HEK293T (cell line): Measurements from ENCODE around the gene SCLT1.

Experiments
- CTCF ChIA-PET: fragments of 350-600 bp; formaldehyde crosslinking; extraction: SDS; loops from one replicate; lab custom pipeline; 2021; ENCODE audit warnings: antibody characterized with exemption, inconsistent platforms; lab: Yijun Ruan, JAX
- POLR2A ChIA-PET: fragments of 350-600 bp; formaldehyde crosslinking; extraction: SDS; loops from one replicate; lab custom pipeline; 2020; ENCODE audit warnings: antibody characterized with exemption, inconsistent platforms; lab: Yijun Ruan, JAX
- DNase-seq: peaks from one replicate; pipeline ENCODE4 v3.0.0; 2012; ENCODE audit warnings: mixed read lengths; ENCODE audit errors: extremely low spot score
- ARNT ChIP-seq: fragments of 450-650 bp; IDR thresholded peaks from 2 replicates; pipeline ENCODE4 v1.6.1; 2017; ENCODE audit warnings: mild to moderate bottlenecking
- BHLHE40 ChIP-seq: fragments of 450-650 bp; IDR thresholded peaks from 2 replicates; pipeline ENCODE4 v1.6.1; 2016; ENCODE audit warnings: mild to moderate bottlenecking, moderate library complexity, borderline replicate concordance
- CTBP1 ChIP-seq: fragments of 450-650 bp; IDR thresholded peaks from 2 replicates; pipeline ENCODE4 v1.6.1; 2016; ENCODE audit warnings: borderline replicate concordance
- ELF4 ChIP-seq: fragments of 450-650 bp; IDR thresholded peaks from 2 replicates; pipeline ENCODE4 v1.6.1; 2017; ENCODE audit warnings: antibody characterized with exemption
- FOXA1 ChIP-seq: fragments of 450-650 bp; IDR thresholded peaks from 2 replicates; pipeline ENCODE4 v1.6.1; 2016; ENCODE audit warnings: mild to moderate bottlenecking
- FOXK2 ChIP-seq: fragments of 450-650 bp; IDR thresholded peaks from 2 replicates; pipeline ENCODE4 v1.6.1; 2016; ENCODE audit warnings: mild to moderate bottlenecking
- FOXM1 ChIP-seq: fragments of 450-650 bp; IDR thresholded peaks from 2 replicates; pipeline ENCODE4 v1.6.1; 2017; ENCODE audit warnings: mild to moderate bottlenecking, borderline replicate concordance
- HDGF ChIP-seq: fragments of 450-650 bp; IDR thresholded peaks from 2 replicates; pipeline ENCODE4 v1.6.1; 2017; ENCODE audit warnings: antibody characterized with exemption, borderline replicate concordance
- L3MBTL2 ChIP-seq: fragments of 450-650 bp; conservative IDR thresholded peaks from 2 replicates; pipeline ENCODE4 v1.6.1; 2016; ENCODE audit warnings: mild to moderate bottlenecking
- LEF1 ChIP-seq: fragments of 450-650 bp; IDR thresholded peaks from 2 replicates; pipeline ENCODE4 v1.6.1; 2017; ENCODE audit warnings: mild to moderate bottlenecking, borderline replicate concordance
- NFRKB ChIP-seq: fragments of 450-650 bp; IDR thresholded peaks from 2 replicates; pipeline ENCODE4 v1.6.1; 2016; ENCODE audit warnings: mild to moderate bottlenecking, moderate library complexity
- SP1 ChIP-seq: fragments of 450-650 bp; IDR thresholded peaks from 2 replicates; pipeline ENCODE4 v1.6.1; 2017
- SUZ12 ChIP-seq: fragments of 450-650 bp; IDR thresholded peaks from 2 replicates; pipeline ENCODE4 v1.6.1; 2016; ENCODE audit warnings: mild to moderate bottlenecking
- TARDBP ChIP-seq: fragments of 450-650 bp; IDR thresholded peaks from 2 replicates; pipeline ENCODE4 v1.6.1; 2016
- ZNF384 ChIP-seq: fragments of 450-650 bp; IDR thresholded peaks from 2 replicates; pipeline ENCODE4 v1.6.1; 2016
- TF ChIP-seq, protein P1 (sequence below): fragments of 450-650 bp; IDR thresholded peaks from 2 replicates; pipeline ENCODE4 v1.6.1; 2016

SCLT1 gene

GRCh38 chr4:128876200-128876599, 217.1 kb downstream of the SCLT1 start:
- TF ChIP-seq HDGF (no peak), FOXM1 (no peak), BHLHE40 (no peak), ARNT (no peak), SUZ12 (no peak), SP1 (no peak), L3MBTL2 (no peak), LEF1 (no peak), NFRKB (no peak), CTBP1 (no peak), ELF4 (no peak), FOXA1 (no peak), ZNF384 (no peak), TARDBP (no peak), FOXK2 (no peak)
- TF ChIP-seq, protein P1, sequence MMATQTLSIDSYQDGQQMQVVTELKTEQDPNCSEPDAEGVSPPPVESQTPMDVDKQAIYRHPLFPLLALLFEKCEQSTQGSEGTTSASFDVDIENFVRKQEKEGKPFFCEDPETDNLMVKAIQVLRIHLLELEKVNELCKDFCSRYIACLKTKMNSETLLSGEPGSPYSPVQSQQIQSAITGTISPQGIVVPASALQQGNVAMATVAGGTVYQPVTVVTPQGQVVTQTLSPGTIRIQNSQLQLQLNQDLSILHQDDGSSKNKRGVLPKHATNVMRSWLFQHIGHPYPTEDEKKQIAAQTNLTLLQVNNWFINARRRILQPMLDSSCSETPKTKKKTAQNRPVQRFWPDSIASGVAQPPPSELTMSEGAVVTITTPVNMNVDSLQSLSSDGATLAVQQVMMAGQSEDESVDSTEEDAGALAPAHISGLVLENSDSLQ, result no peak
- POLR2A ChIA-PET, result no interaction called here
- CTCF ChIA-PET, result no interaction called here
- no peak for DNase-seq

DNA sequence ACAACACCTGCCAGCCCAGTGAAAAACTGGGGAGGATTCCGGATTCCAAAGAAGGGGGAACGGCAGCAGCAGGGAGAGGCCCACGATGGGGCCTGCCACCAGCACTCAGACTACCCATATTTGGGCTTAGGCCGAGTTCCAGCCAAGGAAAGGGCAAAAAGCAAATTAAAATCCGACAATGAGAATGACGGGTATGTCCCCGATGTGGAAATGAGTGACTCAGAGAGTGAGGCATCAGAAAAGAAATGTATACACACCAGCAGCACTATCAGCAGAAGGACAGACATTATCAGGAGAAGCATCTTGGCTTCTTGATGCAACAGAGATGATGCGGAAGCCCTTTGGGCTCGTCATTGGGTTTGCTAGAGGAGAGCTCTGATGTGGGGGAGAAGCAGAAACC, 221.4 kb downstream of the SCLT1 start:
- no peak for DNase-seq
- POLR2A ChIA-PET, result no interaction called here
- TF ChIP-seq ELF4 (no peak), NFRKB (no peak), ZNF384 (no peak), SP1 (no peak), CTBP1 (no peak), FOXK2 (no peak), L3MBTL2 (no peak), TARDBP (no peak), LEF1 (no peak), HDGF (no peak), FOXM1 (no peak), BHLHE40 (no peak), FOXA1 (no peak), ARNT (no peak), SUZ12 (no peak)
- TF ChIP-seq, protein P1, result no peak
- CTCF ChIA-PET, result no interaction called here

GRCh38 chr4:128869776-128870509, 223.4 kb downstream of the SCLT1 start:
- POLR2A ChIA-PET, result no interaction called here
- TF ChIP-seq CTBP1, result no peak

DNA sequence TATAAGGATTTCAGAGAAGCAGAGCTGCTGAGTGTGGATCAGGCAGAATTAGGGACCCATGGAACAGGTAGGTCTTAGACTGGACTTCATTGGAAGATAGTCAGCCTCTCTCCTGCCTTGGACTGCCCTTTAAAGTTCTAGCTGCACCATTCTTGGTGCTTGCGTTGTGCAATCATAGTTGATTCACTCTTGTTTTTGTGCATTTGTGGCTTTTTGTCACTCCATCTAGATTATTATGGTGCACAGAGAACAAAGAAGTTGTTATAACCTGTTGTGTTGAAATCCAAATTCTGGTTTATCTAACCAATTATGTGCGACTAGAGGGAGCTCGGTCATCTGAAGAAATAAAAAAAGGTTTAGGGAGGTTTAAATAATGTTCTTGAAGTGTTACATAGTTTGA, 224.6 kb downstream of the SCLT1 start:
- DNase-seq, result no peak
- POLR2A ChIA-PET, result no interaction called here
- CTCF ChIA-PET, result interaction anchor here (0.6 kb wide), 1 partner anchor 163 kb away, joined by 3 read pairs; no protein-coding TSS in a partner anchor
- TF ChIP-seq FOXM1, result no peak
- TF ChIP-seq LEF1, result no peak
- TF ChIP-seq NFRKB, result no peak
- no peak for TF ChIP-seq BHLHE40
- TF ChIP-seq SUZ12, result no peak
- TF ChIP-seq CTBP1, result no peak
- TF ChIP-seq, protein P1, result no peak
- TF ChIP-seq L3MBTL2, result no peak
- no peak for TF ChIP-seq ZNF384
- TF ChIP-seq HDGF, result no peak
- TF ChIP-seq FOXA1, result no peak
- no peak for TF ChIP-seq ELF4
- no peak for TF ChIP-seq SP1
- TF ChIP-seq TARDBP, result no peak
- TF ChIP-seq ARNT, result no peak
- no peak for TF ChIP-seq FOXK2

More at GRCh38 chr4:128869776-128870509, 223.4 kb downstream of the SCLT1 start:
- no peak for DNase-seq
- CTCF ChIA-PET, result no interaction called here

DNA sequence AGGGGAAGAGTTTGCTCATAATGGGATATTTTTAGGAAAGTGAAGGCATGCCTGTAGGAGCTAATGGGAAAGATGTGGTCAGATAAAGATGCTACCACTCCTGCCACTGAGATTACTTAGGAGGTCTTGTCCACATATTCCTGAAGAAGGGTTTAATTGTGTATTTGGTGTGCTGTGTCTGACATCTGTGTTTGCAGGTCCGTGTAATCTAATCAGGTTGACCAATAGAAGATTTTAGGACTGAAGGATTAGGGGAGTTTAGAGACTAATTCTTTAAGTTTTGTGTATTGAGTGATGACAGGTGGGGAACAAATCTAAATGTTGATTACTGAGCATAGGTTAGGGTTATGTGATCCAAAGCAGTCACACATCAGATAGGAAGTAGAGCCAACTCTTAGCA, 226.6 kb downstream of the SCLT1 start:
- DNase-seq, result no peak
- POLR2A ChIA-PET, result no interaction called here
- TF ChIP-seq LEF1 (no peak), ELF4 (no peak), FOXK2 (no peak), FOXA1 (no peak), L3MBTL2 (no peak), ARNT (no peak)
- TF ChIP-seq, protein P1, result no peak
- CTCF ChIA-PET, result no interaction called here
